ENCODE data around the gene EP400.

EP400 gene

DNA sequence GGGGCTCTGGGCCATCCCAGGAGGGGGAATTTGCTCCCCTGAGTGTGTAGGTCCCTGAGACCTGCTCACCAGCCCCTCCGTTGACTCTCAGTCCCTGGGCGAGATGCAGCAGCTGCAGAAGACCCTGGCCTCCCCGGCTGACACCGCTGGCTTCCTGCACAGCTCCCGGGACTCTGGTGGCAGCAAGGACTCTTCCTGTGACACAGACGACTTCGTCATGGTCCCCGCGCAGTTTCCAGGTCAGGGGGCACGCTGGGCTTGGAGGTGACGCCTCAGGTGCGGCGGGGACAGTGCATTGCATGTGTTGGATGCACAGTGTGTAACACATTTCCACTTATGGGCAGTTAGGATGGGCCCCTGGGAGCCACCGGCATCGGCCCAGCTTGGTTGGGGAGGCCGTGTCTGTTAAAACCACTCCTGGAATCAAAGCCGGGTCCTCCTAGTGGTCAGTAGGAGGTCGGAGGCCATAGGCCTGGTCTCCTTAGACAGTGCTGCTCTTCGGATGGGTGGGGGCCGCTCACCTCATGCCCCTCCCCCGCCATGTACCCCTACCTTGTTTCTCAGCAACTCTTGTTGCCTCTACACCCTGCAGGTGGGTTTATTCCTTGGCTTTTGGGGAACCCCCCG lies 37.8 kb upstream of the EP400 start:
- intact Hi-C loops (cut with DNase I) = no loop called here
- peak in 1 of 10 donors; percentile 65 for DNase-seq

DNA sequence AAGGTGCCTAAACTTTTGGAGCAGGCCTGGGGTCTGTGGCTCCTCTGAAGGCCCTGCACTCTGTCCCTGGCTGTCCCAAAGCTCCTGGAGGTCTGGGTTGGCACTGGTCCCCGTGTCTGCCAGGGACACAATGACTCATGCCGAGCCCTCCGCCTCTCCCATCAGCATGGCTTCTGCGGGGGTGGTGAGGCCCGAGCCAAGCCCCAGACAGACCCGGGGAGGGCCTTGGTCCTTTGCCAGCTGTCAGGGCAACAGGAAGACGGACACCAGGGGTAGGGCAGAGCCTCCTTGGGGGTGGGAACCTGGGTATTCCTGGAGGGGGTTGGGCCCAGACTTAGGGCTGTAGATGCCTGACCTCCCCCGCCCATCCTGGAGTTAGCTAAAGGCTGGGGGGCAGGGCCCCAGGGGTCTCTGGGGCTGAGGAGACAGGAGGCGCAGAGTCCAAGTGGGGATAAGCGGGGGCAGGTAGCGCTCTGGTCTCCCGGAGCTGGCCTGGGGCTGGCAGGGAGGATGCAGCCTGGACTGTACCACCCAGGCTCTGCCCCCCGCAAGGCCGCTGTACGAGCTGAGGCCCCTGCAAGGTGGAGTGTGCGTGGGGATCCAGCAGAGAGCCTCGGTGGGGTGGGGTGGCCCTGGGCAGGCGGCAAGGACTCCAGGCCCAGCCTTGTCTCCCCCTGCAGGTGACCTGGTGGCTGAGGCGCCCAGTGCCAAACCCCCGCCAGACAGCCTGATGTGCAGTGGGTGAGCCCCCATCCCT lies 37.0 kb upstream of the EP400 start:
- DNase-seq = peak in 5 of 10 donors; percentile 25 to 92 (median 56)

GRCh38 chr12:131913666-131914065 lies 36.1 kb upstream of the EP400 start:
- intact Hi-C loops (cut with DNase I) = no loop called here

More for the DNA sequence above, 37.0 kb upstream of the EP400 start:
- intact Hi-C loops (cut with DNase I) = no loop called here

GRCh38 chr12:131914179-131914702 lies 35.5 kb upstream of the EP400 start:
- intact Hi-C loops (cut with DNase I) = no loop called here
- peak in 1 of 10 donors; percentile 76 for DNase-seq

More at GRCh38 chr12:131913666-131914065, 36.1 kb upstream of the EP400 start:
- DNase-seq = peak in 1 of 10 donors; percentile 58

GRCh38 chr12:131915000-131915689 lies 34.6 kb upstream of the EP400 start:
- peak in 1 of 10 donors; percentile 73 for DNase-seq
- intact Hi-C loops (cut with DNase I) = no loop called here

DNA sequence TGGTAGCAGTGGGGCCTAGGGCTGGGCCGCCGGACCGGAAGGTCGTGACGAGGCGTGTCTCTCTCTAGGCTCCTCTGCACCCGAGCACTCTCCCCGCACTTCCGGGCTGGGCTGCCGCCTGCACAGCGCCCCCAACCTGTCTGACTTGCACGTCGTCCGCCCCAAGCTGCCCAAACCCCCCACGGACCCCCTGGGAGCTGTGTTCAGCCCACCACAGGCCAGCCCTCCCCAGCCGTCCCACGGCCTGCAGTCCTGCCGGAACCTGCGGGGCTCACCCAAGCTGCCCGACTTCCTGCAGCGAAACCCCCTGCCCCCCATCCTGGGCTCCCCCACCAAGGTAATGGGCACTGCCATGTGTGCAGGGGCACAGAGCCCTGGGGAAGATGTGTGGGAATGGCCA lies 33.9 kb upstream of the EP400 start:
- intact Hi-C loops (cut with DNase I) = no loop called here

GRCh38 chr12:131916306-131917138 lies 33.2 kb upstream of the EP400 start:
- peak in 1 of 10 donors; percentile 67 for DNase-seq
- intact Hi-C loops (cut with DNase I) = no loop called here

More for the DNA sequence above, 33.9 kb upstream of the EP400 start:
- DNase-seq = peak in 1 of 10 donors; percentile 81

DNA sequence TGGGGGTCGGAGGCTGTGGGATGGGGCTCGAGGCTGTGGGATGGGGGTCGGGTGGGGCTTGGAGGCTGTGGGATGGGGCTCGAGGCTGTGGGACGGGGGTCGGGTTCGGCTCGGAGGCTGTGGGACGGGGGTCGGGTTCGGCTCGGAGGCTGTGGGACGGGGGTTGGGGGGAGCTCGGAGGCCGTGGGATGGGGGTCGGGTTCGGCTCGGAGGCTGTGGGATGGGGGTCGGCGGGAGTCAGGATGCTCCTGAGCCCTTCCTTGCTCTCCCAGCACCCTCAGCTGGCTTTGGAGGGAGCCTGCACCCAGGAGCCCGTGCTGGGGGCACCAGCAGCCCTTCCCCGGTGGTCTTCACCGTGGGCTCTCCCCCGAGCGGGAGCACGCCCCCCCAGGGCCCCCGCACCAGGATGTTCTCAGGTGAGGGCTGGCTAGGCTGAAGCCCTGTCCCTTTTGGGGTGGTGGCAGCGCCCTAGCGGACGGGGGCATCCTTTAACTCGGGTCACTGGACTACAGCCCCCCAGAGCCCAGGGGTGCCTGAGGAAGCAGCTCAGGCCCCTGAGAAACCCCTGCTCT lies 32.5 kb upstream of the EP400 start:
- intact Hi-C loops (cut with DNase I) = no loop called here
- peak in 2 of 10 donors; percentile 77 to 83 for DNase-seq

DNA sequence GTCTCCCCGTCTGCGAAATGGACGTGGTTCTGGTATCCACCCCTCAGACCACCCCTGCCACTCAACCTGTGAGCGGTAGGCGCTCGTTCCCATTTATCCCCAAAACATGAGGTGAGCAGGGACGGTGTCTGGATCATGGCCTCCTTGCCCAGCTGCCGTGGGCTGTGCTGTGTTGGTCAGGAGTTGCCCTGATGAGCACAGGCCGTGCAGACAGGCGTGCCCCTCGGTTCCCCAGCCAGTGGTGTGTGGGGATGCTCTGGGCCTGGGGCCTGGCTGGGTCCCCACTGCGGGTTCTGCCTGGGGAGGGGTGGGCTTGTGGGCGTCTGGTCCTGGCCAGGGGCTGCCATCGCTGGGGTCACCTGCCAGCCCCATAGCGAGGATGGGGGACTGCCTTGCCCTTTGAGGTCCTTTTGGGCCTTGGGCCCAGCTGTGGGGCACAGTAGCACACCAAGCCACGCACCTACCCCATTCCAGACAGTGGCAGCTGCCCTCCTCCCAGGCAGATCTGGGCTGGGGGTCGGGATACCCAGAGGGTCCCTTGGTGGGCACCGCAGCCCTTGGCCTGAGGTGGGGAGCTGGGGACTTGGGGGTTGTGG lies 31.9 kb upstream of the EP400 start:
- intact Hi-C loops (cut with DNase I) = no loop called here
- DNase-seq = peak in 1 of 10 donors; percentile 58

DNA sequence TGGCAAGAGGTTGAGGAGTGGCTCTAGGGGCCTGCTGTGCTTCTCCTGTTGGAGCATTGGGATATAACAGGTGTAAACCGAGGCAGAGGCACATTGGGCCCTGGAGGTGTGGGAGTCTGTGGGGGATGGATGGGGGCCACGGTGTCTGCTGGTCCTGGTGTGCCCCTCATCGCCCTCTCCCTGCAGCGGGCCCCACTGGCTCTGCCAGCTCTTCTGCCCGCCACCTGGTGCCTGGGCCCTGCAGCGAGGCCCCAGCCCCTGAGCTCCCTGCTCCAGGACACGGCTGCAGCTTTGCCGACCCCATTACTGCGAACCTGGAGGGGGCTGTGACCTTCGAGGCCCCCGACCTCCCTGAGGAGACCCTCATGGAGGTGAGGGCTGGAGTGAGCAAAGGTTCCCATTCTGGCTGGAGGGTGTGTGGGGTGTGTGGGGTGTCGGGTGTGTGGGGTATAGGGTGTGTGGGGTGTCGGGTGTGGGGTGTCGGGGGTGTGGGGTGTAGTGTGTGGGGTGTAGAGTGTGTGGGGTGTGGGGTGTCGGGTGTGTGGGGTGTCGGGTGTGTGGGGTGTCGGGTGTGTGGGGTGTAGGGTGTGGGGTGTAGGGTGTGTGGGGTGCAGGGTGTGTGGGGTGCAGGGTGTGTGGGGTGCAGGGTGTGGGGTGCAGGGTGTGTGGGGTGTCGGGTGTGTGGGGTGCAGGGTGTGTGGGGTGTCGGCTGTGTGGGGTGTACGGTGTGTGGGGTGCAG lies 31.3 kb upstream of the EP400 start:
- intact Hi-C loops (cut with DNase I) = no loop called here
- peak in 1 of 10 donors; percentile 54 for DNase-seq

DNA sequence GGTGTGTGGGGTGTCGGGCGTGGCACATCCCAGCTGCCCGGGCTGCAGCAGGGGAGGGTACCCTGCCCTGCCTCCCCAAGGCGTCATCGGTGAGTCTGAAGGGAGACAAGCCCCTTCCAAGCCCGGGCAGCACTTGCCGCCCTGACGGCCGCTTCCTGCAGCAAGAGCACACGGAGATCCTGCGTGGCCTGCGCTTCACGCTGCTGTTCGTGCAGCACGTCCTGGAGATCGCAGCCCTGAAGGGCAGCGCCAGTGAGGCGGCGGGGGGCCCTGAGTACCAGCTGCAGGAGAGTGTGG lies 30.7 kb upstream of the EP400 start:
- intact Hi-C loops (cut with DNase I) = no loop called here
- peak in 1 of 10 donors; percentile 65 for DNase-seq

- intact Hi-C loops (cut with DNase I) = loop anchor here (10.0 kb wide), 1 partner anchor 85 kb away; no protein-coding TSS in a partner anchor
- peak in 1 of 10 donors; percentile 81 for DNase-seq
Measured at GRCh38 chr12:131919366-131920156, 30.2 kb upstream of the EP400 start.

DNA sequence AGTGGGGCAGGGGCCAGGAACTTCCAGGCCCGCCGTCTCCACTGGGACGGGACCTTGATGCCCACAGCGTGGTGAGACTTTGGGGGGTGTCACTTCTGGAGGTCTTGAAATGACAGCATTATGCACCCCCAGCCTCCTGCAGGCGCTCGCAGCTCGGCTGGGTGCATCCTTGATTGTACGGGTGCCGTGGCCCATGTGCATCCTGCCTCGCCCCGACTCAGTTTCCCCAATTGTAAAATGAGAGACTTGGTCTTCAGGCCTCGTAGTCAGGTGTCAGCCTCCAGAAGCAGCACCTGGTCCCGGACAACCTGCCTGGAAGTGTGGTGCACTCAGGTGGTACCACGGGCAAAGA lies 29.6 kb upstream of the EP400 start:
- peak in 1 of 10 donors; percentile 64 for DNase-seq
- intact Hi-C loops (cut with DNase I) = loop anchor here (10.0 kb wide), 1 partner anchor 85 kb away; no protein-coding TSS in a partner anchor

GRCh38 chr12:131920902-131921840 lies 28.6 kb upstream of the EP400 start:
- DNase-seq = peak in 1 of 10 donors; percentile 78
- intact Hi-C loops (cut with DNase I) = loop anchor here (10.0 kb wide), 1 partner anchor 86 kb away; no protein-coding TSS in a partner anchor

DNA sequence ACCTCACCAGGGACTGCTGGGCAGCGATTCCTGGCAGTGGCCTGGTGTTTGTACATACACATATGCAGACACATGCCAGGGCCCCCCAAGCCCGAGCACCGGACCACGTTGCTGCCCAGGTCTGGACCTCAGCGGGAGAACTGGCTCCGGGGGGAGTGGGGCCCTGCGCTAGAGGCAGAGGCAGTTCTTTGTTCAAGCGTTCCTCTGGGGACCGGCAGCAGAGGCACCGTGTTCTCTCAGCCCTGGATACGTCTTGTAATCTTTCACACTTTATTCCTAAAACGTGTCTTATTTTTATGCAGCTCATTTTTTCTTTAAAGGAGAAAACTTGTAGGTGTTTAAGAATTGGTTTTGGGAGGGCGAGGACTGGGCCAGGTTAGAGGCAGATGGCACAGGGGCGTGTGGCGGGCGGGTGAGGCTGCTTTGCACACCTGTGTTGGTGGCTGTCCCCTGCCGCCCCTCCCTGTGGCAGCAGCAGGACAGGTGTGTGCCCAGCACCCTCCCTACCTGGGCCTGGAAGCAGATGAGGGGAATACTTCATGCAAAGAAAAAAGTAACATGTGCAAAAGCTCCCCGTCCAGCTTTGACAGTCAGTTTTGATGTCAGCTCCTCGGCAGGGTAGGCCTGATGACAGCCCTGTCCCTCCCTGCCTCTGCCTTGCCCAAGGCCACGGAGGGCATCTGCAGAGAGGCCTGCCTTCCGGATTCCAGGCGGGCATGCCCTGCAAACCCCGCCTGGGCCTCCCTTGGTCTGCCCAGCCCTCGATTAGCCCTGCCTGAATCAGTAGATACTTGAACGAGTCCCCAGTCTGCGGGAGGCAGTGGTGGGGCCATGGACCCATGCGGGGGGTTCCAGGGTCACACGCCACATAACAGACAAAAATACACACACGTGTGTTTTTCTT lies 27.6 kb upstream of the EP400 start:
- peak in 2 of 10 donors; percentile 42 to 90 for DNase-seq
- intact Hi-C loops (cut with DNase I) = loop anchor here (10.0 kb wide), 1 partner anchor 87 kb away; no protein-coding TSS in a partner anchor

DNA sequence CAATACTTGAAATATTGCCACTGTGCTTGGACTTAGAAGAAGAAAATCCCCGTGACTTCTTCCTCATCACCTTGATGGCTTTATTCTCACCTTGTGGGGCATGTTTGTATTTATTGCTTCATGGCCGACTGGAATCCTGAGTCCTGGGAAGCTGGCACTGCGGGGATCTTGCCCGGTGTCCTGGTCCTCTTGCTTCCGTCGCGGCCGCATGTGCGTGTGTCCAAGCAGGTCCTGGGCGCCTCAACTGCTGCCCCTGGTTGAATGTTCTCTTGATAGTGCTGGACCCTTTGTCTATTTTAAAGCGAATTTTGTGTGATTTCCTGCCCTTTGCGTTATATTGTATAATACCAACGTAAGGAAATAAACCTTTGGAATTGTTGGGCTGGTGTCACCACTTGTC lies 27.0 kb upstream of the EP400 start:
- intact Hi-C loops (cut with DNase I) = loop anchor here (10.0 kb wide), 1 partner anchor 88 kb away; no protein-coding TSS in a partner anchor
- no peak for DNase-seq

Data from posterior cingulate gyrus (tissue), 11 donors.